Hepatic stellate cell (primary cell): Measurements from ENCODE around the gene ADORA2A.
A peak's percentile ranks its signal among the peaks of the same experiment; 100 is the strongest.

Experiments
- DNase-seq: peaks from one replicate; pipeline ENCODE4 v3.0.0; 2011; ENCODE audit warnings: low spot score

ADORA2A gene

DNA sequence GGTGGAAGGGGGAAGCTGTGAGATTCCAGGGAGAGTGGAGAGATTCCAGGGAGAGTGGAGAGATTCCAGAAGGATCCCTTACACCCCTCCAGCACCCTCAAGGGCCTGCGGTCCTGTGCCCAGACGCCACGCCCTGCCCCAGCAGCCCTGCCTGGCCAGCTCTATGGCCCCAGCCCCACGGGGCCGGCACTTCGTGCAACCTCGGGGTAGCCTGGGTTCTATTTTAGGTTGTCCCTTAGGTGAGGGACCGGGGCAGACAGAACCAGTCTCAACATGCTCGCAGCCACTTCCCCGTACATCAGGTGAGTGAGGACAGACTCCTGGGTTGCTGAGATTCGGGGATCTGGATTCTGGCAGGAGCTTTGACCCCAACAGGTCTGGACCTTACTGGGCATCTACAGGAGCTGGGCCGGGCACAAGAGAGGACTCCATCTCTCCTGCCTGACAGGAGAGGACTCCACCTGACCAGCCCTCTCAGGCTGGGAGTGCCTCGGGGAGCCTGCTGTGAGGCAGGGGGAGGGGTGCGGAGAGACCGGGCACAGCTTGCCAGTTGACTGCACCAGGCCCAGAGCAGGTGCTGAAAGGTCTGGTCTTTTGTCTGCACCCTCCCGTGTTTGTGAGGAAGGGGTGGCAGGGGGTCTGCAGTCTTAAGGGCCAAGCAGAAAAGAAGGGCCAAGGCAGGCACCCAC is 8.5 kb upstream of the ADORA2A start:
- no peak for DNase-seq

- no peak for DNase-seq
Measured at GRCh38 chr22:24419475-24419850, 7.9 kb upstream of the ADORA2A start.

- DNase-seq = no peak
Measured at GRCh38 chr22:24420072-24420976, 7.1 kb upstream of the ADORA2A start.

DNA sequence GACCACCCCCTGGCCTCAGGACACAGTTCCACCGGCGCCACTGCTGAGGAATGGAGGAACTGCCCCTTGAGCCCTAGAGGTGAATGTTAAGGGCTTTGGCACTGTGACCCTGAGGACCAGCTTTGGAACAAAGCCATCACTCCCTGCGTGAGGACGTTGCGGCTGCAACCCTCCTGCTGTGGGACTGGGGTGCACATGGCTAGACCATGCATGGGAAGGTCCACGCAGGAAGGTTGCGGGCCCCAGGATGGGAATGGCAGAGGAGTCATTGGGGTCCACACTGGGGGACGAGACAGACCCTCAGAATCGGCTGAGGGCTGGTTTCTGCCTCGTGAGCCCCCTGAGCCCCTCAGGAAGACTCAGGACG is 6.4 kb upstream of the ADORA2A start:
- no peak for DNase-seq

DNA sequence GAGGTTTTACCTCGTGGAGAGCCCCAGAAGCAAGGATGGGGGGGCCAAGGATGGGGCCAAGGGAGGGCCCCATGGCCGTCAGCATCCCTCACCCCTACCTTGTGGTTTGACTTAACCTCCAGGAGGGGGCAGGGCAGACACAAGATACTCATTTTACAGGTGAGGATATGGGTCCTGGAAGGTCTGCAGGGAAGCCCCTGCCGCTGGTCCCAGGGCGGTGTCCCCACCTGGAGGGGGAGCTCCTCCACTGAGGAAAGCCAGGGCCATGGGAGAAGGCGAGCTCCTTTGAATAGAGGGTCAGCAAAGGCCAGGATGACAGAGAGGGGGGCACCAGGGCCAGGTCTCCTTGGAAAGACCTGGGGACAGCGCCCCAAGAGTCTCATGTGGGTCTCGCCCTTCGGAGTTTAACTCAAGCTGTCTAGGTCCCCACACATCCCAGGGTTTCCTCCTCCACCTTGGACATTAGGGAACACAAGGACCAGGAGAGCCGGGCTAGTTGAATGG is 5.9 kb upstream of the ADORA2A start:
- no peak for DNase-seq

DNA sequence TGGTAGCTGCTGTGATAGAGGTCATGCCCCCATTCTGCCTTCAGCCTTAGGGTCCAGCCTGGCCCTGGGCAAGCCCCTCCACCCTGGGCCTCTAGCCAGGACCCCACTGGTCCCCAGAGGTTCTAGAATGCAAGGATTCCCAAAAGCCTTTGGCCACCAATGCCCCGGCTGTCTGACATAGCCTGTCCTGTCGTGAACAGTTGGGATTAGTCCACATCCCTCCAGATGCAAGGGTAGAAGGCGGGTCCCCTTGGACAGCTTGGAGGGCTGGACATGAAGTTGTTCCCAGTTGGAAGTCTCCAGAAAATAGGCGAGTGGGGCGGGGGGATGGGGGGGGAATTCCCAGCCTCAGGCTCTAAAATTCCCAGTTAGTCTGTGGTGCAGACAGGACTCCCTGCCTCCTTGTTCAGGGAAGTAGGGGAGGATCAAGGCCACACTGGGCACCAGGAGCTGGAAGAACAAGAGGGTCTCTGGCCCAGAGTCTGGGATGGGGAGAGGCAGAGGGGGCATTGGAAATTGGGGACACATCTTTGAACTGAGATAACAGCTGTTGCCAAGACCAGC is 5.2 kb upstream of the ADORA2A start:
- DNase-seq = no peak

- DNase-seq = peak; percentile 85
Measured at GRCh38 chr22:24423519-24424000, 3.8 kb upstream of the ADORA2A start.

- DNase-seq = no peak
Measured at GRCh38 chr22:24424001-24424900, 3.1 kb upstream of the ADORA2A start.

GRCh38 chr22:24424901-24425775 is 2.3 kb upstream of the ADORA2A start:
- no peak for DNase-seq

DNA sequence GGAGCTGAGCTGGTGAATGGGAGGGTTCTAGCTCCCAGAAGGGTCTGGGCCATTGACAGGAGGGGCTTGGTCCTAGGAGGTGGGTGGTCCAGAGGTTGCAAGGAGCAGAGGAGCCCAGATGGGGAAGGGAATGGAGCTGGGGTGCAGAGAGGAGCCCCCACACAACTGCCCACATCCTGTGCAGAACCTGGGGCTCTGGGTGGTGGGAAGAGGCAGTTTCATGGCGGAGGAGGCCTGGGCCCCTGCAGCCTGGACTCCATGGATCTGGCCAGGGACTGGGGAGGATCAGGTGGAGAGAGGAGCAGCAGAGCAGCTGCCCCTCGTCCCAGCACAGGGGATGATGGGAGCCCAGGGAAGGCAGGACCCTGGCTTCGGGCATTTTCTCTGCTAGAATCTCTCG is 963 bp upstream of the ADORA2A start:
- no peak for DNase-seq

GRCh38 chr22:24426851-24427499 is 424 bp upstream of the ADORA2A start:
- no peak for DNase-seq

DNA sequence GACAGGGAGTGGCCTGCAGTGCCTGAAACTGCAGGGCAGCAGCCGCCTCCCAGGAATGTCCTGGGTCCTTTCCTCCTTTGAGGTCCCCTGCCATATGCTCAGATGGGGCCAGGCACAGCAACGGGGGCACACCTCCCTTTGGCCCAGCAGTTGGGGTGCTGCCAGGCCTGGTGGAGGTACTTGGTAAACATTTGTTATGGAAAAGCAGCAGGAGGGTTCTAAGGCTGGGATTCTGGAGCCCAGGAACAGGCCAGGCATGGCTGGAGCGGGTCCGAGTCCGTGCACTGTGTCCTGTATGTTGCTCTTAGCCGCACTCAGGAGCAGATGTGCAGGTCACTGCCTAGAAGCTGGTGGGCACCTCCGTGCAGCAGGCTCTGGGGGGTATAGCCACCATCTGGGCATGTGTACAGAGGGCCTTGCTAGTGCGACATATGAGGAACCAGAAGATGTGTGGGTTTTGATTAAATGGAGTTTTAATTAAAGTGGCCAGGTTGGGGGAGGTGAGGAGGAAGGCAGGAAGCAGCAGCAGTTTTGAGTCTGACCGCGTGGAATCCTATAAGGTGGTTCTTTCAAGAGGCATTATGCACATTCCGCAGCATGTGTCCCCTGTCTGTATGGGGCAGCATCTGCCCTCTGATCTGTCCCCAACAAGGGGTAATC is 1.5 kb downstream of the ADORA2A start:
- no peak for DNase-seq

GRCh38 chr22:24429411-24430365 is 2.3 kb downstream of the ADORA2A start:
- no peak for DNase-seq

GRCh38 chr22:24430431-24431308 is 3.3 kb downstream of the ADORA2A start:
- DNase-seq = no peak

DNA sequence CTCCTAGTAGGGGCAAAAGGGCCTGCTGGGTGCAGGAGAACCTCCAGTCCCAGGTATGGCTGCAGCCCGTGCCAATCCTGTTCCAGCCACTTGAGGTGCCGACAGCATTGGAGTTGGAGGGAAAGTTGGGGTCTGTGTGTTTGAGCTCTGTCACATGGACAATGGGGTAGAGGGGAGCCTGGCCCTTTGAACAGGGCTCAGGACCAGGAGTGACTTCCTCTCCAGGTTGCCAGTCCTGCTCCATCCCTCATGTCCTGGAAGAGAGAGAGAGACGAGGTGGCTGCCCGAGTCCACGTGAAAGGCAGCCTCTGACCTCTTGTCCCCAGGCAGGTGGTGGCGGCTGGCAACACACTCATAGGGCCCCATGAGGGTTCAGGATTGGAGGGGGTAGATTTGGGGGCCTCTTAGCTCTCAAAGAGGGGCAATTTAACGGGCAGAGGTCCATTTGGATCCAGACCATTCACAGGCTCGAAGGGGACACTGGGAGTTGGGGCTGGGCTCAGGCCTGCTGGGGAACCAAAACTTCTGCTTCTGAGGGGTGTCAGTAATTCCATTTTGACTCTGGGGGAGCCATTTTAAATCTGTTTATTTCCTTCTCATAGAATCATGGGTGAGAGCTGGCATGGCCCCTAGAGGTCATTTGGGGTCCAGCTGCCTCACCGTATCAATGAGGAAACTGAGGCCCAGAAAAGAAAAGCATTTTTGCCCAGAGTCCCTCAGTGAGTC is 4.1 kb downstream of the ADORA2A start:
- no peak for DNase-seq

DNA sequence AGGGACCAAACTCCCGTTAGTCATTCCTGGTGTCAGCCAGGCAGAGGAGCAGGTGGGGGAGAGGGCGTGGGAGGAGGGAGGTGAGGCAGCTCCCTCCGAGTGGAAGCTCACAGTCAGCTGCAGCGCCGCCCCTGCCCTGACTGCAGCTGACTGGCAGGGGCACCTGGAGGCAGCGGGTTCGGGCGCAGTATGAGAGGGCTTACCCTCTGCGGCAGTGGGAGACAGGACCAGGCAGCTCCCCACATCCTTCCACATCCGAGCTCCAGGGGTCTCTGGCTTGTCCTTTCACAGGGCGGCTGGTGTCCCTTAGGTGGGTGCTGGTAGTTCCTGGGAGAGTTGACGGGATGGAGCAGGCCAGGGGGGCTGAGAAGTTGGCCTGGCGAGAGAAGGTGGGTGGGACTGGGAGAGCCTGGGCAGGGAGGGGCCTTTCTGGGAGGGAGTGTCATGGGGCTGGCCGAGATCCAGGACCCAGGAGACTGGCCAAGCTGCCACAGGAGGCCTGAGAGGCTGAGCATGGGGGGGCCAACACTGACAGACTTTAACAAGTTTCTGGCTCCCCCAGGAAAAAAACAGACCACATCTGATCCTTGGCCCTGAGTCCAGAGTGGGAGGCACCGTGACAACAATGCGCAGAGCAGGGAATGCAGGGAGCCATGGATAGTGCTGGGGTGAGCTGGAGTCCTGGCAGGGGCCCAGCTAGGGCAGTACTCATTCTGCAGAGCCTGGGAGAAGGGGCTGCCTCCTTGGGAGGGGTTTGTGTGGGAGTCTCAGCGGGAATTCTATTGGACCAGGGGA is 4.9 kb downstream of the ADORA2A start:
- DNase-seq = peak; percentile 64
